H9 (cell line): ENCODE data around the gene LHFPL6. TPM values are rescaled to one million over a fixed set of nuclear protein-coding genes. Genes with fewer than 3 reads are reported as not detected.

Experiments used
- DNase-seq: peaks from one replicate; pipeline ENCODE4 v3.0.0-alpha.2; 2017
- H2AFZ ChIP-seq: one replicate; pipeline ENCODE4 v1.6.1; 2013; ENCODE audit warnings: mild to moderate bottlenecking, low read length, control low read depth, moderate library complexity
- H2AK5ac ChIP-seq: 2 replicates; pipeline ENCODE4 v1.6.1; 2013; ENCODE audit warnings: low read length, control low read depth, mixed read lengths; ENCODE audit not compliant: insufficient read length
- H2BK120ac ChIP-seq: one replicate; pipeline ENCODE4 v1.6.1; 2013; ENCODE audit warnings: low read depth, mild to moderate bottlenecking, low read length, control low read depth, inconsistent platforms; ENCODE audit not compliant: poor library complexity, severe bottlenecking
- H2BK12ac ChIP-seq: 2 replicates; pipeline ENCODE4 v1.6.1; 2013; ENCODE audit warnings: low read length, control low read depth, mixed read lengths, low read depth; ENCODE audit not compliant: insufficient read length
- H2BK15ac ChIP-seq: 2 replicates; pipeline ENCODE4 v1.6.1; 2013; ENCODE audit warnings: low read depth, low read length, control low read depth
- H2BK20ac ChIP-seq: one replicate; pipeline ENCODE4 v1.6.1; 2013; ENCODE audit warnings: low read depth, mild to moderate bottlenecking, low read length, control low read depth, inconsistent platforms; ENCODE audit not compliant: poor library complexity, severe bottlenecking
- H2BK5ac ChIP-seq: 2 replicates; pipeline ENCODE4 v1.6.1; 2013; ENCODE audit warnings: low read length, control low read depth, mixed read lengths; ENCODE audit not compliant: insufficient read length
- H3K14ac ChIP-seq: 2 replicates; pipeline ENCODE4 v1.6.1; 2013; ENCODE audit warnings: low read length, control low read depth; ENCODE audit not compliant: insufficient read depth
- H3K18ac ChIP-seq: 2 replicates; pipeline ENCODE4 v1.6.1; 2013; ENCODE audit warnings: low read depth, mild to moderate bottlenecking, mixed read lengths, low read length, control low read depth; ENCODE audit not compliant: insufficient read length
- H3K23ac ChIP-seq: 2 replicates; pipeline ENCODE4 v1.6.1; 2013; ENCODE audit warnings: low read length, control low read depth, mixed read lengths, low read depth; ENCODE audit not compliant: insufficient read length
- H3K23me2 ChIP-seq: 2 replicates; pipeline ENCODE4 v1.6.1; 2013; ENCODE audit warnings: low read depth, mild to moderate bottlenecking, mixed read lengths, low read length, control low read depth; ENCODE audit not compliant: insufficient read length, poor library complexity, severe bottlenecking
- H3K27ac ChIP-seq: 2 replicates; pipeline ENCODE4 v1.5.1; 2013; ENCODE audit warnings: low read length, control low read depth, mixed read lengths, low read depth; ENCODE audit not compliant: insufficient read length
- H3K27me3 ChIP-seq: 2 replicates; pipeline ENCODE4 v1.6.1; 2013; ENCODE audit warnings: low read length, control low read depth, inconsistent platforms; ENCODE audit not compliant: insufficient read depth
- H3K4ac ChIP-seq: 2 replicates; pipeline ENCODE4 v1.6.1; 2013; ENCODE audit warnings: low read depth, mild to moderate bottlenecking, control low read depth, inconsistent platforms, low read length, moderate library complexity
- H3K4me1 ChIP-seq: 2 replicates; pipeline ENCODE4 v1.6.1; 2013; ENCODE audit warnings: low read length, control low read depth, inconsistent platforms; ENCODE audit not compliant: insufficient read depth
- H3K4me2 ChIP-seq: 2 replicates; pipeline ENCODE4 v1.6.1; 2013; ENCODE audit warnings: low read length, control low read depth, mixed read lengths; ENCODE audit not compliant: insufficient read length, insufficient read depth
- H3K56ac ChIP-seq: 2 replicates; pipeline ENCODE4 v1.6.1; 2013; ENCODE audit warnings: low read depth, mild to moderate bottlenecking, mixed read lengths, low read length, control low read depth; ENCODE audit not compliant: insufficient read length
- H3K79me1 ChIP-seq: 2 replicates; pipeline ENCODE4 v1.6.1; 2013; ENCODE audit warnings: low read depth, mild to moderate bottlenecking, moderate library complexity, low read length, control low read depth, inconsistent platforms; ENCODE audit not compliant: insufficient read depth, poor library complexity, severe bottlenecking
- H3K79me2 ChIP-seq: 2 replicates; pipeline ENCODE4 v1.6.1; 2013; ENCODE audit warnings: low read length, control low read depth, inconsistent platforms; ENCODE audit not compliant: insufficient read depth
- H3K9ac ChIP-seq: 2 replicates; pipeline ENCODE4 v1.6.1; 2013; ENCODE audit warnings: low read length, control low read depth, mixed read lengths; ENCODE audit not compliant: insufficient read length; ENCODE audit errors: extremely low read depth
- H3K9me3 ChIP-seq: one replicate; pipeline ENCODE4 v1.6.1; 2013; ENCODE audit warnings: low read depth, low read length, inconsistent platforms; ENCODE audit not compliant: control insufficient read depth
- H3T11ph ChIP-seq: one replicate; pipeline ENCODE4 v1.6.1; 2013; ENCODE audit warnings: mild to moderate bottlenecking, low read length, control low read depth, inconsistent platforms
- H4K20me1 ChIP-seq: one replicate; pipeline ENCODE4 v1.6.1; 2013; ENCODE audit not compliant: control insufficient read depth, insufficient read length, insufficient read depth
- H4K5ac ChIP-seq: 2 replicates; pipeline ENCODE4 v1.6.1; 2013; ENCODE audit warnings: low read depth, mild to moderate bottlenecking, mixed read lengths, low read length, control low read depth; ENCODE audit not compliant: insufficient read length
- H4K8ac ChIP-seq: replicated peaks from 2 replicates; pipeline ENCODE4 v1.6.1; 2013; ENCODE audit warnings: low read length, control low read depth, mixed read lengths, low read depth; ENCODE audit not compliant: insufficient read length
- H4K91ac ChIP-seq: 2 replicates; pipeline ENCODE4 v1.6.1; 2013; ENCODE audit warnings: low read depth, mild to moderate bottlenecking, moderate library complexity, mixed read lengths, low read length, control low read depth; ENCODE audit not compliant: insufficient read length
- H3K27ac Mint-ChIP-seq, 3 experiments: 2 replicates in 2 of 3; 3 replicates in 1 of 3; pipeline ENCODE4 v1.8.0; 2020 to 2021; ENCODE audit warnings: mixed read lengths in 3 of 3, mild to moderate bottlenecking in 1 of 3, moderate library complexity in 1 of 3
- H3K27me3 Mint-ChIP-seq: 2 replicates; pipeline ENCODE4 v1.8.0; 2021; ENCODE audit warnings: low read depth, mild to moderate bottlenecking, moderate library complexity, mixed read lengths
- H3K36me3 Mint-ChIP-seq, 3 experiments: 2 replicates in 2 of 3; 3 replicates in 1 of 3; pipeline ENCODE4 v1.8.0; 2020 to 2021; ENCODE audit warnings: low read depth in 3 of 3, mixed read lengths in 3 of 3; ENCODE audit not compliant: insufficient read depth in 1 of 3
- H3K4me1 Mint-ChIP-seq, 2 experiments: 2 replicates each; pipeline ENCODE4 v1.8.0; 2020; ENCODE audit warnings: mixed read lengths in 2 of 2
- H3K4me3 Mint-ChIP-seq, 2 experiments: 2 replicates in 1 of 2; 3 replicates in 1 of 2; pipeline ENCODE4 v1.8.0; 2020 to 2021; ENCODE audit warnings: mild to moderate bottlenecking in 2 of 2, mixed read lengths in 2 of 2, moderate library complexity in 1 of 2
- H3K9me3 Mint-ChIP-seq, 2 experiments: 2 replicates in 1 of 2; 3 replicates in 1 of 2; pipeline ENCODE4 v1.8.0; 2020; ENCODE audit warnings: mild to moderate bottlenecking in 2 of 2, mixed read lengths in 2 of 2, moderate library complexity in 1 of 2
- WGBS: extraction: QIAGEN DNeasy Blood & Tissue Kit; methylation state at CpG from one replicate; pipeline ENCODE4 v1.1.7; 2013; ENCODE audit warnings: missing lambda C conversion rate, low lambda C conversion rate, mixed read lengths; ENCODE audit not compliant: insufficient read length; ENCODE audit errors: extremely low coverage; 5-methylcytosine and 5-hydroxymethylcytosine counted together
- total RNA-seq: library from RNA; stranded (reverse); gene quantifications from 2 replicates; pipeline ENCODE4 v1.2.1, GENCODE V29; 2021
- TF ChIP-seq, protein P1 (sequence below): fragments of 200-600 bp; sonication (generic); conservative IDR thresholded peaks from 3 replicates; pipeline ENCODE4 v1.8.0; 2021; ENCODE audit warnings: antibody characterized with exemption, mild to moderate bottlenecking

The LHFPL6 gene
- total RNA-seq, 1 experiment from 2014 or later: 3.5 TPM

DNA sequence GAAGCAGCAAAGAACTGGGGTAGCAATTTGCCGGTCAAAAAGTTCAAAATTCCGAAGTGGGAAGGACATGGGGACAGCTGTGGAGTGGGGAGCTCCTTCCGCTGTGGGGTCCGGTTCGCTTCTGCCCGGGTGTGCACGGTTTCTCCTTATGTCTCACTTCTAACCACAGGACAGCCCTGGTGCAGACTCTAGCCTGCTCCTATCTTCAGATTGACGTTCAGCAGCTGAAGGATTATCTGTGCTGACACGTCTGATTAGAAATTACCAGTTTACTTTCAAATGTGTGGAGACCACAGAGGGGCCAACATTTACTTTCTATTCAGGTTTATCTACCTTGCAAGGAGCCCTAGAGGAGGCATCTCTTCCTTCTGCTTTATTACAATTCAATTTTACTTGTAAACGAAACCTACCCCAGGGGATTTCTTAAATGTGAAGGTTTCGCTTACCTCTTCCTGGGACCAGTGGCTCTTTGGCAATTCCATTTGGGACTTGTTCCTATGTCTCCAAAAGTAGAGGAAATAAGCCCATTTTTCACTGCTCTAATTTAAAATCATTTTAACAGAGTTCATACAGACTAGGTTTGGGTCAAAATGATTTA, 27.3 kb downstream of the LHFPL6 start:
- no peak overlapping the region for H2BK20ac ChIP-seq
- no peaks in the 10 kb centered on the region for H3K9me3 ChIP-seq
- H3K4ac ChIP-seq: no peak overlapping the region
- no peaks in the 10 kb centered on the region for H3K79me1 ChIP-seq
- H2AFZ ChIP-seq: no peak overlapping the region
- no peak overlapping the region for H2BK5ac ChIP-seq
- no peak overlapping the region for H3K4me2 ChIP-seq
- H3K27me3 ChIP-seq: no peaks in the 10 kb centered on the region
- H2BK15ac ChIP-seq: no peak overlapping the region
- peaks cover 2% of the 10 kb centered on the region; the same call in 1 of the 2 replicates for H3K4me1 ChIP-seq
- no peak overlapping the region for H3K14ac ChIP-seq
- no peak overlapping the region for H3K23ac ChIP-seq
- no CpG with 5 or more reads among the region's 11 CpGs for WGBS
- H3K18ac ChIP-seq: no peak overlapping the region
- H3K23me2 ChIP-seq: no peaks in the 10 kb centered on the region
- H4K91ac ChIP-seq: no peak overlapping the region
- no peak overlapping the region for H3K27ac Mint-ChIP-seq
- no peaks in the 10 kb centered on the region for H3K9me3 Mint-ChIP-seq
- no peak overlapping the region for H4K8ac ChIP-seq
- H2AK5ac ChIP-seq: no peak overlapping the region
- no peaks in the 10 kb centered on the region for H3K36me3 Mint-ChIP-seq
- no peak overlapping the region for H3K9ac ChIP-seq
- no peak for DNase-seq
- no peak overlapping the region for H2BK12ac ChIP-seq
- no peak overlapping the region for H3K27ac ChIP-seq
- no peaks in the 10 kb centered on the region for H4K20me1 ChIP-seq
- no peak overlapping the region for H2BK120ac ChIP-seq
- no peak overlapping the region for H3T11ph ChIP-seq
- H3K4me3 Mint-ChIP-seq: no peak overlapping the region
- peaks cover 25 to 30% of the 10 kb centered on the region in 2 experiments for H3K4me1 Mint-ChIP-seq
- no peaks in the 10 kb centered on the region for H3K27me3 Mint-ChIP-seq
- H3K79me2 ChIP-seq: no peaks in the 10 kb centered on the region
- TF ChIP-seq, protein P1, sequence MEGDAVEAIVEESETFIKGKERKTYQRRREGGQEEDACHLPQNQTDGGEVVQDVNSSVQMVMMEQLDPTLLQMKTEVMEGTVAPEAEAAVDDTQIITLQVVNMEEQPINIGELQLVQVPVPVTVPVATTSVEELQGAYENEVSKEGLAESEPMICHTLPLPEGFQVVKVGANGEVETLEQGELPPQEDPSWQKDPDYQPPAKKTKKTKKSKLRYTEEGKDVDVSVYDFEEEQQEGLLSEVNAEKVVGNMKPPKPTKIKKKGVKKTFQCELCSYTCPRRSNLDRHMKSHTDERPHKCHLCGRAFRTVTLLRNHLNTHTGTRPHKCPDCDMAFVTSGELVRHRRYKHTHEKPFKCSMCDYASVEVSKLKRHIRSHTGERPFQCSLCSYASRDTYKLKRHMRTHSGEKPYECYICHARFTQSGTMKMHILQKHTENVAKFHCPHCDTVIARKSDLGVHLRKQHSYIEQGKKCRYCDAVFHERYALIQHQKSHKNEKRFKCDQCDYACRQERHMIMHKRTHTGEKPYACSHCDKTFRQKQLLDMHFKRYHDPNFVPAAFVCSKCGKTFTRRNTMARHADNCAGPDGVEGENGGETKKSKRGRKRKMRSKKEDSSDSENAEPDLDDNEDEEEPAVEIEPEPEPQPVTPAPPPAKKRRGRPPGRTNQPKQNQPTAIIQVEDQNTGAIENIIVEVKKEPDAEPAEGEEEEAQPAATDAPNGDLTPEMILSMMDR: no peak
- no peak overlapping the region for H3K56ac ChIP-seq
- no peak overlapping the region for H4K5ac ChIP-seq
